Gastrocnemius medialis (tissue), 4 donors: ENCODE results near the gene BCAN.

ENCODE experiments used
- CTCF ChIP-seq, 5 experiments: fragments of 450-650 bp in 3 of 5; fragments of 200-600 bp in 2 of 5; sonication (generic) in 2 of 5; IDR thresholded peaks in 4 of 5; conservative IDR thresholded peaks in 1 of 5; 1 replicate in 4 of 5; 2 replicates in 1 of 5; pipeline ENCODE4 v1.5.1; 2016 to 2019; ENCODE audit warnings: antibody characterized with exemption in 5 of 5, mild to moderate bottlenecking in 3 of 5, moderate library complexity in 3 of 5
- POLR2A ChIP-seq, 2 donors: fragments of 450-650 bp; IDR thresholded peaks; one replicate each; pipeline ENCODE4 v1.6.1; 2017; ENCODE audit warnings: antibody characterized with exemption in 2 of 2, mild to moderate bottlenecking in 2 of 2, moderate library complexity in 2 of 2

GRCh38 chr1:156684227-156684782 lies 42.4 kb downstream of the BCAN start:
- TF ChIP-seq POLR2A (IDR thresholded peaks at IDR 0.05): no peak
- TF ChIP-seq CTCF (IDR thresholded peaks at IDR 0.05 in 4 of 5, conservative IDR thresholded peaks at IDR 0.05 in 1 of 5): no peak
